HUES48 (cell line): ENCODE data around the gene MARCKSL1.
"Not testable (repeated sequence)": the region's sequence is repeated elsewhere in the genome, so short reads cannot be mapped to it uniquely, and the experiment has no call there.

Experiments
- H3K27ac ChIP-seq: one replicate; pipeline ENCODE4 v1.7.0; 2013; ENCODE audit warnings: low read depth, low read length, inconsistent platforms
- H3K27me3 ChIP-seq: 2 replicates; pipeline ENCODE4 v1.6.1; 2013; ENCODE audit warnings: mild to moderate bottlenecking, low read length; ENCODE audit not compliant: control insufficient read depth, insufficient read depth
- H3K36me3 ChIP-seq: 2 replicates; pipeline ENCODE4 v1.6.1; 2013; ENCODE audit warnings: low read length; ENCODE audit not compliant: control insufficient read depth, insufficient read depth
- H3K4me1 ChIP-seq: 2 replicates; pipeline ENCODE4 v1.6.1; 2013; ENCODE audit warnings: mild to moderate bottlenecking, low read length; ENCODE audit not compliant: control insufficient read depth, insufficient read depth
- H3K4me3 ChIP-seq: 2 replicates; pipeline ENCODE4 v1.5.1; 2013; ENCODE audit warnings: mild to moderate bottlenecking, low read depth, low read length
- H3K9ac ChIP-seq: 2 replicates; pipeline ENCODE4 v1.6.1; 2013; ENCODE audit warnings: mild to moderate bottlenecking, low read depth, low read length, moderate library complexity
- H3K9me3 ChIP-seq: 2 replicates; pipeline ENCODE4 v1.6.1; 2013; ENCODE audit warnings: low read length; ENCODE audit not compliant: control insufficient read depth, insufficient read depth

MARCKSL1 gene

GRCh38 chr1:32362474-32363313 is 26.7 kb upstream of the MARCKSL1 start, which contains the start of the genes FAM229A and TSSK3:
Gene FAM229A, minus strand, starts transcription at chr1:32362485. Its CDS starts 394 bp downstream, at chr1:32362091.
Gene TSSK3, plus strand, starts transcription at chr1:32362539. Its CDS starts 163 bp downstream, at chr1:32362702.
- no peak within 1 kb of the TSS for H3K9ac ChIP-seq
- H3K27ac ChIP-seq: peak within 1 kb of the TSS; percentile 31
- peak within 1 kb of the TSS; percentile 45 for H3K4me3 ChIP-seq
- peaks cover 5% of the 10 kb centered on the region; the same call in 1 of the 2 replicates for H3K4me1 ChIP-seq
- peaks cover 11% of the 10 kb centered on the region for H3K27me3 ChIP-seq
- H3K36me3 ChIP-seq: peaks cover 40% of the 10 kb centered on the region
- H3K9me3 ChIP-seq: no peaks in the 10 kb centered on the region

- Histone ChIP-seq H3K9ac (no peak overlapping the region), H3K27ac (peak overlapping the region; percentile 31), H3K9me3 (no peaks in the 10 kb centered on the region), H3K27me3 (peaks cover 11% of the 10 kb centered on the region), H3K4me1 (peaks cover 5% of the 10 kb centered on the region; the same call in 1 of the 2 replicates), H3K4me3 (peak overlapping the region; percentile 45), H3K36me3 (peaks cover 32% of the 10 kb centered on the region)
These were observed 25.8 kb upstream of the MARCKSL1 start for GRCh38 chr1:32361674-32362473.

DNA sequence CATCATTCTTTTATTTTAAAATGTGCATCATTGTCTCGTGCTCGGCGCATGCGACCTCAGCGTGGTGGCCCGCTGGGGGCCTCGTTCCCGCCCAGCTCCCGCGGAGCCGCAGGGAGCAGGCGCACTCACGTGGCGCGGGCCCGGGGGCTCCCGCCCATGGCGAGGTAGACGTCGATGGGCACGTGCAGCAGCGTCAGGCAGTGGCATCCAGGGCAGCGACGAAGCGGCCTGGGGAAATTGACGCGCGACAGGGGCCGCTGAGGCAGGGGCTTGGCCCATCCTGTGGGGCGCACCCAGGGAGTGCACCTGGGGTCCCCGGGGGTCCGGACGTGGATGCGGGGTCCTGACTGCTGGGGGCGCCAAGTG is 25.3 kb upstream of the MARCKSL1 start:
- no peaks in the 10 kb centered on the region for H3K9me3 ChIP-seq
- no peak overlapping the region for H3K4me3 ChIP-seq
- peaks cover 5% of the 10 kb centered on the region; the same call in 1 of the 2 replicates for H3K4me1 ChIP-seq
- H3K36me3 ChIP-seq: peaks cover 26% of the 10 kb centered on the region
- H3K9ac ChIP-seq: no peak overlapping the region
- no peak overlapping the region for H3K27ac ChIP-seq
- H3K27me3 ChIP-seq: peaks cover 11% of the 10 kb centered on the region

- Histone ChIP-seq H3K9me3 (no peaks in the 10 kb centered on the region), H3K4me3 (no peak overlapping the region), H3K4me1 (peaks cover 9% of the 10 kb centered on the region; the same call in 1 of the 2 replicates), H3K9ac (no peak overlapping the region), H3K36me3 (peaks cover 6% of the 10 kb centered on the region; the same call in 1 of the 2 replicates), H3K27ac (no peak overlapping the region), H3K27me3 (peaks cover 11% of the 10 kb centered on the region)
These were observed 22.4 kb upstream of the MARCKSL1 start for GRCh38 chr1:32358435-32358834.

DNA sequence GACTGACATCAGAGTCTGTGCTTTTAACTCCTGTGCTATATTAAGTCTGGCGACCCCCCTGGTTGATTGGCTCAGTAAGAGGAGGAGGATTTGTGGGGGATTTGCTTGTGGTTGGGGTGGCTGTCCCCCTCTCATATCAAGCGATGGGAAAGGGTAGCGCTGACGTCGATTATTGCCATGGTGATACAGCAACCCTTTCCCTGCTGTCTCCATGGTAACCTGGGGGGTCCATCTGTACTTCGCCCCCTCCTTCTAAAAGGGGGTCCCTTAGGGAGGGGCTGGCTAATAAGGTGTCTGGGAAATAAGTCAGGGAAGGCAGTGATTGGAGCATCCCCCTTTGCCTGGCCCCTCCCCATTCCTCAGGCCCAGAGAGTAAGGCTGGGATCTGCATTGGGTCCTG is 21.6 kb upstream of the MARCKSL1 start:
- H3K4me1 ChIP-seq: peaks cover 11% of the 10 kb centered on the region; the same call in 1 of the 2 replicates
- no peak overlapping the region for H3K9ac ChIP-seq
- no peaks in the 10 kb centered on the region for H3K36me3 ChIP-seq

GRCh38 chr1:32356478-32356877 is 20.4 kb upstream of the MARCKSL1 start:
- Histone ChIP-seq H3K27me3 (peaks cover 11% of the 10 kb centered on the region), H3K4me1 (peaks cover 14% of the 10 kb centered on the region; the same call in 1 of the 2 replicates), H3K36me3 (no peaks in the 10 kb centered on the region), H3K4me3 (no peak overlapping the region), H3K27ac (no peak overlapping the region), H3K9me3 (no peaks in the 10 kb centered on the region), H3K9ac (no peak overlapping the region)

More for the DNA sequence above, 21.6 kb upstream of the MARCKSL1 start:
- Histone ChIP-seq H3K27me3 (peaks cover 11% of the 10 kb centered on the region), H3K27ac (no peak overlapping the region), H3K9me3 (no peaks in the 10 kb centered on the region), H3K4me3 (no peak overlapping the region)

DNA sequence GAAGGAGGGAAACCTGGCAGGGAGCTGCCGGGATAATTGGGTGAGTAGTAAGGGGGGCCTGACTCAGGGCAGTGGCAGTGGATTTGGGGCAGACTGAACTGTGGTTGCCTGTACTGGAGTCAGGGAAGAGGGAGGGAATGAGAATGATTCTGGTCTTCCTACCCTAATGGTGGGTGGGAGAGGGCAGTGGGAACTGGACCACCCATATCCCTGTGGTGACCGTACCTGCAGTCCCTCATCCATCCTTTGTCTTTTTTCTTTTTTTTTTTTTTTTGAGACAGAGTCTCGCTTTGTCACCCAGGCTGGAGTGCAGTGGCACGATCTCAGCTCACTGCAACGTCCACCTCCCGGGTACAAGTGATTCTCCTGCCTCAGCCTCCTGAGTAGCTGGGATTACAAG is 19.7 kb upstream of the MARCKSL1 start:
- H3K9me3 ChIP-seq, H3K4me3 ChIP-seq, H3K9ac ChIP-seq, H3K27me3 ChIP-seq, H3K36me3 ChIP-seq, H3K27ac ChIP-seq: not testable (repeated sequence)
- H3K4me1 ChIP-seq: peaks cover 14% of the 10 kb centered on the region; the same call in 1 of the 2 replicates

DNA sequence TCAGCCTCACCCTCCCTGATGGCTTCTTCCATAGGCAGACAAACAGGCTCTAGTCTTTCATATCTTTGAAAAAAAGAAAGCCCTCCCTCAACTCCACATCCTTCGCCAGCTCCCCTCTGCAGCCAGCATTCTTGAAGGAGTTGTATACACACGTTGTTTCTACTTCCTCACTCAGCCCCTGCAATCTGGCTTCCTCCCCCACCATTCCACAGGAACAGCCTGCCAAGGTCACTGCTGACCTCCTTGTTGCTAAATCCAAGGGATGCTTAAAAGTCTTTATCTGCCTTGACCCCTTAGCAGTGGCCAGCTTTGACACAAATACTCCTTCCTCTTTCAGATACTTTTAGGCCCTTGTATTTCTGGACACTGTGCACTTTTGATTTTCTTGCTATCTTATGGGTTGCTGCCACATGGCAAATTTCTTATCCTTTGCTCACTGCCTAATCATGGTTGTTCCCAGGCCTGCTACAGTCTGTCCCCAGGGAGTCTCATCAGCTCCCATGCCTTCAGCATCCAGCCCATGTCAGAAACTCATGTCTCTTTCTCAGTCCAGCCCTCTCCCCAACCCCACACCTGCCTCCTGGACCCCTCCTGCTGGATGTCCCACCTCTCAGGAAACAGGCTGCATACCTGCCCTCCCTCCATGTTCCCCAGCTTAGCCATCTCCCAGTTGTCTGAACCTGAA is 18.0 kb upstream of the MARCKSL1 start:
- Histone ChIP-seq H3K9me3 (peaks cover 5% of the 10 kb centered on the region), H3K27me3 (peaks cover 10% of the 10 kb centered on the region), H3K4me1 (peaks cover 14% of the 10 kb centered on the region; the same call in 1 of the 2 replicates), H3K9ac (no peak overlapping the region), H3K36me3 (no peaks in the 10 kb centered on the region), H3K27ac (no peak overlapping the region), H3K4me3 (no peak overlapping the region)

GRCh38 chr1:32353431-32353830 is 17.4 kb upstream of the MARCKSL1 start:
- H3K36me3 ChIP-seq: no peaks in the 10 kb centered on the region
- no peak overlapping the region for H3K4me3 ChIP-seq
- H3K27me3 ChIP-seq: peaks cover 10% of the 10 kb centered on the region
- no peak overlapping the region for H3K27ac ChIP-seq
- peaks cover 5% of the 10 kb centered on the region for H3K9me3 ChIP-seq
- peaks cover 14% of the 10 kb centered on the region; the same call in 1 of the 2 replicates for H3K4me1 ChIP-seq
- no peak overlapping the region for H3K9ac ChIP-seq

- no peaks in the 10 kb centered on the region for H3K36me3 ChIP-seq
- H3K4me3 ChIP-seq: no peak overlapping the region
- peaks cover 5% of the 10 kb centered on the region for H3K9me3 ChIP-seq
- no peak overlapping the region for H3K27ac ChIP-seq
- H3K9ac ChIP-seq: no peak overlapping the region
- H3K4me1 ChIP-seq: peaks cover 14% of the 10 kb centered on the region; the same call in 1 of the 2 replicates
- H3K27me3 ChIP-seq: peaks cover 10% of the 10 kb centered on the region
These were observed 16.9 kb upstream of the MARCKSL1 start for GRCh38 chr1:32352831-32353383.
